Gastroesophageal sphincter (tissue), 4 donors: ENCODE results near the gene PCDHGC4. TPM values are rescaled to one million over a fixed set of nuclear protein-coding genes. Genes with fewer than 3 reads are reported as not detected.

Experiments used
- ATAC-seq: fragments of 150-250 bp; one replicate; pipeline ENCODE4 v1.9.1; 2016; ENCODE audit warnings: mild to moderate bottlenecking, moderate library complexity
- H3K27ac ChIP-seq, 4 donors: fragments of 200-600 bp; sonication (generic) in 3 of 4; 1 replicate in 3 of 4; 2 replicates in 1 of 4; pipeline ENCODE4 v1.5.1; 2016 to 2019
- H3K27me3 ChIP-seq: fragments of 200-600 bp; sonication (generic); one replicate; pipeline ENCODE4 v1.5.1; 2019
- H3K36me3 ChIP-seq, 2 donors: fragments of 200-600 bp; sonication (generic); one replicate each; pipeline ENCODE4 v1.5.1; 2019; ENCODE audit warnings: control low read depth in 1 of 2
- H3K4me1 ChIP-seq, 3 donors: fragments of 200-600 bp; sonication (generic); 1 replicate in 2 of 3; 2 replicates in 1 of 3; pipeline ENCODE4 v1.5.1; 2016 to 2019; ENCODE audit warnings: control low read depth in 2 of 3
- H3K4me3 ChIP-seq, 2 donors: fragments of 200-600 bp; sonication (generic); one replicate each; pipeline ENCODE4 v1.5.1; 2019; ENCODE audit warnings: mild to moderate bottlenecking in 1 of 2, moderate library complexity in 1 of 2
- H3K9me3 ChIP-seq, 3 donors: fragments of 200-600 bp; sonication (generic); one replicate each; pipeline ENCODE4 v1.5.1; 2017 to 2019; ENCODE audit warnings: control low read depth in 2 of 3
- EP300 ChIP-seq: sonication (generic); formaldehyde crosslinking; IDR thresholded peaks from one replicate; pipeline ENCODE4 v1.6.1; 2017; ENCODE audit warnings: antibody characterized with exemption, mild to moderate bottlenecking
- POLR2A ChIP-seq, 2 donors: fragments of 450-650 bp; IDR thresholded peaks; one replicate each; pipeline ENCODE4 v1.6.1; 2017; ENCODE audit warnings: antibody characterized with exemption in 2 of 2, mild to moderate bottlenecking in 2 of 2, moderate library complexity in 1 of 2
- POLR2AphosphoS5 ChIP-seq: sonication (generic); formaldehyde crosslinking; IDR thresholded peaks from one replicate; pipeline ENCODE4 v1.6.1; 2017; ENCODE audit warnings: antibody characterized with exemption
- WGBS, 2 donors: methylation state at CpG; one replicate each; pipeline ENCODE4 v1.1.5; 2018; ENCODE audit warnings: low coverage in 1 of 2; 5-methylcytosine and 5-hydroxymethylcytosine counted together
- total RNA-seq, 4 donors: library from RNA; depleted of rRNA; stranded (reverse); fragments of >200 nt; gene quantifications; one replicate each; pipeline ENCODE4 v1.1.0, GENCODE V29; 2016
- TF ChIP-seq, protein P1 (sequence below), 4 experiments: fragments of 200-600 bp in 2 of 4; fragments of 450-650 bp in 2 of 4; sonication (generic) in 1 of 4; IDR thresholded peaks; one replicate each; pipeline ENCODE4 v1.5.1; 2017 to 2019; ENCODE audit warnings: antibody characterized with exemption in 4 of 4, mild to moderate bottlenecking in 2 of 4, moderate library complexity in 2 of 4

PCDHGC4 gene
- total RNA-seq, 4 donors from 2014 or later, result 0.10 to 12.9 (median 2.4) TPM

DNA sequence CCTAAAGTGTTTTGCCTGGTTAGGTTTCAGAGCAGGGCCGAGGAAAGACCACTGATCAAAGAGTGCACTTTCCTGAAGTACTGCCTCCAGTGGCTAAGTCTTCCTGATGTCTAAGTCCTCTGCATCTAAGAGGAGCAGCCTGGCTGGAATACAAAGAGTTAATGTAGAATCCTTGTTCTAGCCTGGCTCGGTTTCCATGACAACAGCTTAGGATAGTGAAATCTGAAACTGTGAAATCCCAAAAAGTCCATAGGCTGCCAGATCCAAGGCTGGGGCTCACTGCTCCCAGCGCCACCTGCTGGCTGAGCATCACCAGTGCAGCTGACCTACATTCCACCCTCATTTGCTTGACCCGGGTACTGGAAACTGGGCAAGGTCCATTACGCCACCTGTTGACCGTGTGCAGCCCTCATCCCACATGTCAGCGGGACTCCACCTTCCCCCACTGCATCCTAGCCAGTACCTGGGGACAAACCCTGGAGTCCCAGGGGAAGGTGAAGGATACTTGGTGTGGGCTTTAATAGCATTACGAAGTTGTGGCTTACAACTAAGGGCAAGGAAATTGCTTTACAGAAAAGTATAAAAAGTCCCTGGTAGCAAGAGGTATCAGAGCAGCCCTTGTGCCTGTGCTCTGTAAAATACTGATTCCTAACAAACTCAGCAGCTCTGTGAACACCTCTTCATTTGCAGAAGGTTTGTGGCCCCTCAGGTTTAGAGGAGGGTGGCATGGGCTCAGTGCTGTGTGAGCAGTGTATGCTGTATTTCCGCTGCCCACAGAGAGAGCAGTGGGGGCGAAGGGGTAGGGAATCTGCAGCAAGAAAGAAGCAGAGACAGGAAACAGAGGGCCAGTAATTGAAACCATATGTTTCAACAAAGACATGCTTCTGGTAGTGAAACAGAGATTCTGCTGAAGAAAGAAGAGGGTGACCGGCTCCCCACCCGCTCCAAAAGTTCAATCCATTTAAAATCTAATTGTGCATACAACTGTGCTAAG, 40.1 kb downstream of the PCDHGC4 start:
- WGBS, 2 donors, result 15 to 60% methylated on average over 6 to 11 of the region's 12 CpGs
- peak; percentile 85 for ATAC-seq
- TF ChIP-seq, protein P1, sequence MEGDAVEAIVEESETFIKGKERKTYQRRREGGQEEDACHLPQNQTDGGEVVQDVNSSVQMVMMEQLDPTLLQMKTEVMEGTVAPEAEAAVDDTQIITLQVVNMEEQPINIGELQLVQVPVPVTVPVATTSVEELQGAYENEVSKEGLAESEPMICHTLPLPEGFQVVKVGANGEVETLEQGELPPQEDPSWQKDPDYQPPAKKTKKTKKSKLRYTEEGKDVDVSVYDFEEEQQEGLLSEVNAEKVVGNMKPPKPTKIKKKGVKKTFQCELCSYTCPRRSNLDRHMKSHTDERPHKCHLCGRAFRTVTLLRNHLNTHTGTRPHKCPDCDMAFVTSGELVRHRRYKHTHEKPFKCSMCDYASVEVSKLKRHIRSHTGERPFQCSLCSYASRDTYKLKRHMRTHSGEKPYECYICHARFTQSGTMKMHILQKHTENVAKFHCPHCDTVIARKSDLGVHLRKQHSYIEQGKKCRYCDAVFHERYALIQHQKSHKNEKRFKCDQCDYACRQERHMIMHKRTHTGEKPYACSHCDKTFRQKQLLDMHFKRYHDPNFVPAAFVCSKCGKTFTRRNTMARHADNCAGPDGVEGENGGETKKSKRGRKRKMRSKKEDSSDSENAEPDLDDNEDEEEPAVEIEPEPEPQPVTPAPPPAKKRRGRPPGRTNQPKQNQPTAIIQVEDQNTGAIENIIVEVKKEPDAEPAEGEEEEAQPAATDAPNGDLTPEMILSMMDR (IDR thresholded peaks at IDR 0.05), result peak; percentile 99 to 100 (median 100)
- TF ChIP-seq POLR2A (IDR thresholded peaks at IDR 0.05), result no peak
- TF ChIP-seq EP300, result no peak
- TF ChIP-seq POLR2AphosphoS5, result peak; percentile 88
- Histone ChIP-seq H3K4me1 (peaks cover 2 to 89% (median 36%) of the 10 kb centered on the region in 3 donors), H3K4me3 (no peak overlapping the region), H3K27ac (peak overlapping the region; percentile 57 to 82 (median 78)), H3K27me3 (no peaks in the 10 kb centered on the region), H3K36me3 (peaks cover 0 to 51% of the 10 kb centered on the region in 2 donors), H3K9me3 (no peaks in the 10 kb centered on the region)

DNA sequence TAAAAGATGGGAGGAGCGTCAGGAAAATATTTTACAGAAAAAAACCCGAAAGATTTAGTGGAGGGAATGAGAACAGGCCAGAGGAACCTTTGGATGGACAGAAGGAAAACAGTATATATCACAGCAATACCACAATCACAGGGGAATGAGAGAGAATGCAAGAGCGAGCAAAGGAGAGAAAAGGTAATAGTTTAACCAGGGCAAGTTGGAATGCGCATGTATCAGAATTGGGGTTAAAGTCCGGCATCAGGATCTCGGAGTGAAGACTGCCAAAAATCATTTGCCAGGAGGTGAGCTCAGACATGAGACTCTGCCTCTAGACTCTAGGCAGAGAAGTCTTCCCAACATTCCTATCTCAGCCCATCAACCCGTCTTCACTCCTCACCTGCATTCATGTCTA, 40.8 kb downstream of the PCDHGC4 start:
- TF ChIP-seq POLR2AphosphoS5 (no peak), POLR2A (IDR thresholded peaks at IDR 0.05) (no peak), EP300 (no peak)
- TF ChIP-seq, protein P1 (IDR thresholded peaks at IDR 0.05), result no peak
- Histone ChIP-seq H3K27me3 (no peaks in the 10 kb centered on the region), H3K27ac (peak overlapping the region; percentile 57 to 82 (median 78)), H3K9me3 (no peaks in the 10 kb centered on the region), H3K36me3 (peaks cover 0 to 51% of the 10 kb centered on the region in 2 donors), H3K4me1 (peaks cover 2 to 86% (median 33%) of the 10 kb centered on the region in 3 donors), H3K4me3 (no peak overlapping the region)
- WGBS, 2 donors, result 50 to 69% methylated on average over 6 of the region's 7 CpGs
- no peak for ATAC-seq

DNA sequence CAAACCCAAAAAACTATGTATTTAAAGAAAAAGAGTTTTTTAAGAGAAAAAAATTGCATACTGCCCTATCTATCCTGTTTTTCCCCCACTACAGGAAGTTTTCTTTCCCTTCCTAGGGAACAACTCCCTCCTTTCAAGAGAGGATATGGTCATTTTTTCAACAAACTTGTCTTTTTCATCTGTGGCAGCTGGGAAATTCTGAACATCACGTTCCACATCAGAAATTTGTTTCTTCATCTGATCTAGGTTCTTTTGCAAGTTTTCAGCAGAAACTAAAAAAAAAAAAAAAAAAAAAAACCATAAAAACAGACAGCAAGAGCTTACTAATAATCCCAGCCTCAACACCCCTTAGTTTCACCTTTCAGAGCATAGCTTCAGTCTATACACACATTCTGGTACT, 42.6 kb downstream of the PCDHGC4 start:
- 67 to 69% methylated on average over 1 of the region's 1 CpG for WGBS, 2 donors
- Histone ChIP-seq H3K36me3 (peaks cover 0 to 49% of the 10 kb centered on the region in 2 donors), H3K27me3 (no peaks in the 10 kb centered on the region), H3K27ac (peak overlapping the region; percentile 2 to 84 (median 79)), H3K4me1 (peaks cover 2 to 68% (median 25%) of the 10 kb centered on the region in 3 donors), H3K9me3 (no peaks in the 10 kb centered on the region), H3K4me3 (no peak overlapping the region)
- TF ChIP-seq POLR2A (IDR thresholded peaks at IDR 0.05) (no peak), EP300 (no peak), POLR2AphosphoS5 (no peak)
- TF ChIP-seq, protein P1 (IDR thresholded peaks at IDR 0.05), result no peak
- no peak for ATAC-seq

DNA sequence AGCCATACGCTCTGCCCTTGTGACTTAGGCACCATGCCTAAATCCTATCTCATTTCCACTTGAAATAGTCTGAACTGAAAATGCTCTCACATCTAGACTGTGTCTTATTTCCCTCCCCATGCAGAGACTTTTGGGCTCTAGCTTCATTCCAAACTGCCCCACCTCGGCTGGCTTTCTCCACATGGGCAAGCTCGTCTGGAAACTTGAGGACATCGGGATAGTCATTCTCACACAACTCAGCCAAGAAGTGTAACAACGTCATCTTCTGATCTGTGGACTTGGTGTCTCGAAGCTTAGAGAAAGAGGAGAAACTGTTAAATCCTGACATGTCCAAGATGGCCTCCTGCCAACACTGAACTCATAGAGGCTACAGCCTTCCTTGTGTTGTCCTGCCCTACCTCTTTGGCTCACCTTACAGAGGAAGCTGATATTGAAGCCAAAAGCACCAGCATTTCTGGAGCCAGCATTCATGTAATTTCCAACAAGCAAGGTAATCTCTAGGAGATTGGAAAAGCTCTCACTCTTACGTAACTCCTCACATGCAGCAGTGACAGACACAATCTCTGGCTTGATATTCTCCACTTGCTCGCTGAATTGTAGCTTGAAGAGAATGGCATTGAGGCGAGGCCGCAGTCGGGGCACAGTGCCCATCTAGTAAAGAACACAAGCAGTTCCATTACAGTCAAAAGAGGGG, 43.6 kb downstream of the PCDHGC4 start:
- peaks cover 2 to 63% (median 25%) of the 10 kb centered on the region in 3 donors for H3K4me1 ChIP-seq
- no peaks in the 10 kb centered on the region for H3K27me3 ChIP-seq
- TF ChIP-seq POLR2AphosphoS5 (peak; percentile 9), POLR2A (IDR thresholded peaks at IDR 0.05) (no peak)
- 34 to 68% methylated on average over 4 to 10 of the region's 11 CpGs for WGBS, 2 donors
- H3K36me3 ChIP-seq, result peaks cover 0 to 48% of the 10 kb centered on the region in 2 donors
- H3K9me3 ChIP-seq, result no peaks in the 10 kb centered on the region
- ATAC-seq, result peak; percentile 73
- no peak overlapping the region for H3K4me3 ChIP-seq
- H3K27ac ChIP-seq, result peak overlapping the region; percentile 75 to 84 (median 79)

DNA sequence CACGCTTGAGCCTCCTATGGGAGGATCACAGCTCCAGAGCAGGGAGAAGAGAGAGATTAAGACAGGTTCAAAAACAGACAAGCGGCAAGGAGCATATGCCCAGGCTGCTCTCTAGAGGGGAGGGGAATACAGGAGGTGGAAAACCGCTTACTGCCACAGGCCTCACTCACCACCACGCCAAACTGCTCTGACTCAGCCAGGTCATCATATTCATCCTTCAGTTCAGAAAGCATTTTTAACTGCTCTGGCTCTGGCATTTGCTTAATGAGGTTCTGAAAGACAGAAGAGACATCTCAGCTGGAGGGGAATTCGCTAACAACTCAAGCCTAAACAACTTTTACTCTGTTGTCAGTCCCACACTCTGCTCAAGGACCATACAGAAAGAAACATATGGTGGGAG, 44.2 kb downstream of the PCDHGC4 start:
- TF ChIP-seq EP300, result no peak
- TF ChIP-seq POLR2A (IDR thresholded peaks at IDR 0.05), result no peak
- TF ChIP-seq, protein P1 (IDR thresholded peaks at IDR 0.05), result no peak
- no peak for TF ChIP-seq POLR2AphosphoS5
- Histone ChIP-seq H3K27me3 (no peaks in the 10 kb centered on the region), H3K9me3 (no peaks in the 10 kb centered on the region), H3K4me3 (no peak overlapping the region), H3K27ac (peak overlapping the region; percentile 75 to 84 (median 79)), H3K36me3 (peaks cover 0 to 50% of the 10 kb centered on the region in 2 donors), H3K4me1 (peaks cover 2 to 58% (median 23%) of the 10 kb centered on the region in 3 donors)
- 27 to 28% methylated on average over 4 to 5 of the region's 5 CpGs for WGBS, 2 donors
- ATAC-seq, result peak; percentile 30
